Ovary (tissue), 9 donors: ENCODE results near the gene ADSL. TPM values are rescaled to one million over a fixed set of nuclear protein-coding genes. Genes with fewer than 3 reads are reported as not detected.

Source experiments
- DNase-seq, 5 donors: peaks; one replicate each; pipeline ENCODE4 v3.0.0-alpha.2; 2019 to 2020
- H3K27ac ChIP-seq, 2 donors: fragments of 200-600 bp; one replicate each; pipeline versions ENCODE4 v1.5.1 to v1.8.0; 2019 to 2022
- H3K27me3 ChIP-seq: fragments of 200-600 bp; one replicate; pipeline ENCODE4 v1.8.0; 2022
- H3K36me3 ChIP-seq: fragments of 200-600 bp; sonication (generic); one replicate; pipeline ENCODE4 v1.5.1; 2019
- H3K4me1 ChIP-seq: one replicate; pipeline ENCODE4 v1.8.1; 2013; ENCODE audit warnings: mild to moderate bottlenecking, moderate library complexity; ENCODE audit not compliant: insufficient read depth
- H3K4me3 ChIP-seq: fragments of 200-600 bp; sonication (generic); one replicate; pipeline ENCODE4 v1.5.1; 2017
- H3K9me3 ChIP-seq, 2 donors: fragments of 200-600 bp in 1 of 2; sonication (generic) in 1 of 2; one replicate each; pipeline versions ENCODE4 v1.5.1 to v1.8.1; 2013 to 2019; ENCODE audit warnings: mild to moderate bottlenecking in 1 of 2, moderate library complexity in 1 of 2
- EP300 ChIP-seq: sonication (generic); formaldehyde crosslinking; IDR thresholded peaks from one replicate; pipeline ENCODE4 v1.6.1; 2017; ENCODE audit warnings: antibody characterized with exemption
- POLR2A ChIP-seq: fragments of 450-650 bp; IDR thresholded peaks from one replicate; pipeline ENCODE4 v1.6.1; 2017; ENCODE audit warnings: antibody characterized with exemption, mild to moderate bottlenecking, moderate library complexity
- WGBS, 3 donors: extraction: QIAGEN DNeasy Blood & Tissue Kit in 1 of 3; methylation state at CpG; one replicate each; pipeline versions ENCODE4 v1.1.5 to v1.1.7; 2013 to 2017; 5-methylcytosine and 5-hydroxymethylcytosine counted together
- intact Hi-C, 4 donors: fragments of 100-400 bp; cut with DNase I; formaldehyde crosslinking; loops; one replicate each; pipeline versions ENCODE4 v1.11.0 to v1.15.1; 2022 to 2023
- polyA plus RNA-seq, 2 donors: library from polyadenylated mRNA; stranded (reverse); fragments of 200-250 nt in 1 of 2; fragments of 350-450 nt in 1 of 2; fragmentation: Illumina TruSeq in 1 of 2; extraction: RNeasy Lipid Tissue Mini Kit (QIAGEN cat#74804) in 1 of 2; gene quantifications; one replicate each; pipeline ENCODE4 v1.2.3, GENCODE V29; 2013 to 2014
- total RNA-seq, 7 donors: library from RNA; depleted of rRNA in 2 of 7; stranded (reverse); fragments of >200 nt in 2 of 7; fragmentation: NEBNext Ultra II Directional in 3 of 7; extraction: Animal tissue kit (Norgen Biotek cat#: 25700) in 3 of 7; gene quantifications; one replicate each; pipeline versions ENCODE4 v1.1.0 to v1.2.4, GENCODE V29; 2016 to 2023
- TF ChIP-seq, protein P1 (sequence below), 3 donors: fragments of 450-650 bp in 2 of 3; fragments of 200-600 bp in 1 of 3; IDR thresholded peaks; one replicate each; pipeline versions ENCODE4 v1.5.1 to v1.8.0; 2016 to 2022; ENCODE audit warnings: antibody characterized with exemption in 3 of 3, mild to moderate bottlenecking in 1 of 3
- donor health status: DM: no; HTN: no; CAD: no; lungs with moderate emphysema.
- donor health status: DM: no; HTN: no; CAD: no.
- donor health status: Bipolar disorder and iron deficiency.
- donor health status: DM: yes; HTN: yes; CAD: no.
- donor health status: DM: no; HTN: no; CAD: no.
- donor health status: DM: yes; HTN: yes; CAD: no.

ADSL gene
- total and polyA plus RNA-seq, 9 donors: 45.1 to 63.5 (median 49.7) TPM

DNA sequence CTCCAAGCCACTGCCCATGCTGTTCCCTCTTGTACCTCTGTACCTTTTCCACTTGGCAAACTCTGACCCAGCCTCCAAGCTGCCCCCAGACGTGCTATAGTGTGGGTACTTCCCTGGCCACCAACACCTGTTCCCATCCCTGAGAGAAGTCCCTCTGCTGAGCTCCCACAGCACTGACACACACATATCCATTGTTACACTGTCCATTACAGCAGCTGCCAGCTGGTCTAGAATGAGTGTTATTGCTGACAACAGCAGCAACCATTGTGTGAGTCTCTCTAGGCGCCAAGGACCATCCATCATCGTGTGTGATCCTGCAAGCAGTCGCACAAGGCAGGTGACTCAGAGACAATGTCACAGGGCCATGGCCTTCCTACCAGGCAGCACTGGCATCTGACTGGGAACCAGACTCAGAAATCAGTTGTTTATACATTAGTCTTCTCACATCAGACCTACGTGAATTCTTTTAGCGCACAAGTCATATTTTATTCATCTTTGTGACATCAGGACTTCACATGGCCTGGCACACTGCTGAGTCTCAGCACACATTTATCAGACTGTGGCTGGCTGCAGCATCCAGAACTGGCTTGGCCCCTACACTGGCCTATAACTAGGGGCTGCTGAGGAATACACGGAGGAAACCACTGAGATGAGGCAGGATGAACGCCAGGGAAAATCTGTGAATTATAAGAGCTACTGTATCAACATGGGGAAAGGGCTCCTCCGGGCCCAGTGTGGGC is 80.5 kb downstream of the ADSL start:
- Histone ChIP-seq H3K4me1 (no peaks in the 10 kb centered on the region), H3K27ac (no peak overlapping the region), H3K9me3 (no peaks in the 10 kb centered on the region), H3K36me3 (no peaks in the 10 kb centered on the region), H3K27me3 (no peaks in the 10 kb centered on the region), H3K4me3 (no peak overlapping the region)
- intact Hi-C loops: no loop called here
- peak; percentile 1 for TF ChIP-seq POLR2A
- TF ChIP-seq, protein P1, sequence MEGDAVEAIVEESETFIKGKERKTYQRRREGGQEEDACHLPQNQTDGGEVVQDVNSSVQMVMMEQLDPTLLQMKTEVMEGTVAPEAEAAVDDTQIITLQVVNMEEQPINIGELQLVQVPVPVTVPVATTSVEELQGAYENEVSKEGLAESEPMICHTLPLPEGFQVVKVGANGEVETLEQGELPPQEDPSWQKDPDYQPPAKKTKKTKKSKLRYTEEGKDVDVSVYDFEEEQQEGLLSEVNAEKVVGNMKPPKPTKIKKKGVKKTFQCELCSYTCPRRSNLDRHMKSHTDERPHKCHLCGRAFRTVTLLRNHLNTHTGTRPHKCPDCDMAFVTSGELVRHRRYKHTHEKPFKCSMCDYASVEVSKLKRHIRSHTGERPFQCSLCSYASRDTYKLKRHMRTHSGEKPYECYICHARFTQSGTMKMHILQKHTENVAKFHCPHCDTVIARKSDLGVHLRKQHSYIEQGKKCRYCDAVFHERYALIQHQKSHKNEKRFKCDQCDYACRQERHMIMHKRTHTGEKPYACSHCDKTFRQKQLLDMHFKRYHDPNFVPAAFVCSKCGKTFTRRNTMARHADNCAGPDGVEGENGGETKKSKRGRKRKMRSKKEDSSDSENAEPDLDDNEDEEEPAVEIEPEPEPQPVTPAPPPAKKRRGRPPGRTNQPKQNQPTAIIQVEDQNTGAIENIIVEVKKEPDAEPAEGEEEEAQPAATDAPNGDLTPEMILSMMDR (IDR thresholded peaks at IDR 0.05): no peak
- no peak for DNase-seq
- WGBS, 3 donors: 85 to 91% (median 87%) methylated on average over 9 of the region's 9 CpGs

DNA sequence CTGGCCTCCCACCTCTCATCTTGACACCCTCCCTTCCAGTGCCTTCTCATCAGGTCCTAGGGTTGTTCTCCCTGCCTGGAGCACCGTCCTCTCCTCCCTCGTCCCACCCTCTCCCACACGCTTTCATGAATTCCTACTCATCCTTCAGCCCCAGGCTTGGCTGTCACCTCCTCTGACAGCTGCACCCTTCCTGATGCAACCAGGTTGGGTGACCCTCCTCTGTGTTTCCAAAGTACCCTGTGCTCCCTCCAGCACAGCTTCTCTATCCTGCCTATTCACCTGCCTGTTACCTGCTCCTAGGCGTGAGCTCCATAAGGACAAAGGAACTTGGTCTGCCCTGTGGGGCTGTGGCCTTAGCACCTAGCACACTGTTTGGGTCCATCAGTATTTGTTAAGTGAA is 82.5 kb downstream of the ADSL start:
- no peak for DNase-seq
- Histone ChIP-seq H3K27ac (no peak overlapping the region), H3K9me3 (no peaks in the 10 kb centered on the region), H3K4me1 (no peaks in the 10 kb centered on the region), H3K36me3 (no peaks in the 10 kb centered on the region), H3K4me3 (no peak overlapping the region), H3K27me3 (no peaks in the 10 kb centered on the region)
- TF ChIP-seq, protein P1 (IDR thresholded peaks at IDR 0.05): no peak
- TF ChIP-seq POLR2A (no peak), EP300 (no peak)
- intact Hi-C loops: no loop called here
- WGBS, 3 donors: 88 to 94% (median 92%) methylated on average over 4 of the region's 4 CpGs

DNA sequence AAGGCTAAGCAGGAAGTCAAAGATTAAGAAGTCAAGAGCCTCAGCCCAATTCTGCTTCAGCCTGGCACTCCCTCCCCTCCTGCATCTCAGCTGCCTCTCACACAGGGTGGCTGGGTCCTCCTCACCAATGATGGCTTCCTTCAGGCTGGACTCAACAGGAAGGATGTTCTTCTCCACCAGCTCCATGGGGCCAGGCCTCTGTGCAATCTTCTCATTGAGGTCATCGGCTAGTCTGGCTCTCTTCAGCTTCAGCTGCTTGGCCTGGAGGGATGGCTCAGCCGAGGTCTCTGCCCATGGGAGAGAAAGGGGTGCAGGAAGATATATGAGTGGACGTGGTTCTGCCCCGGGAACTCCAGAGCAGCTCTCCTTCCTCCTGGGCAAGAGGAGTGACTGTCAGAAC is 83.2 kb downstream of the ADSL start:
- H3K4me3 ChIP-seq: no peak overlapping the region
- no peak overlapping the region for H3K27ac ChIP-seq
- intact Hi-C loops: no loop called here
- H3K4me1 ChIP-seq: no peaks in the 10 kb centered on the region
- no peaks in the 10 kb centered on the region for H3K27me3 ChIP-seq
- TF ChIP-seq, protein P1 (IDR thresholded peaks at IDR 0.05): no peak
- no peak for TF ChIP-seq POLR2A
- TF ChIP-seq EP300: no peak
- no peak for DNase-seq
- no peaks in the 10 kb centered on the region for H3K9me3 ChIP-seq
- WGBS, 3 donors: 91 to 94% (median 93%) methylated on average over 4 of the region's 4 CpGs
- H3K36me3 ChIP-seq: no peaks in the 10 kb centered on the region

DNA sequence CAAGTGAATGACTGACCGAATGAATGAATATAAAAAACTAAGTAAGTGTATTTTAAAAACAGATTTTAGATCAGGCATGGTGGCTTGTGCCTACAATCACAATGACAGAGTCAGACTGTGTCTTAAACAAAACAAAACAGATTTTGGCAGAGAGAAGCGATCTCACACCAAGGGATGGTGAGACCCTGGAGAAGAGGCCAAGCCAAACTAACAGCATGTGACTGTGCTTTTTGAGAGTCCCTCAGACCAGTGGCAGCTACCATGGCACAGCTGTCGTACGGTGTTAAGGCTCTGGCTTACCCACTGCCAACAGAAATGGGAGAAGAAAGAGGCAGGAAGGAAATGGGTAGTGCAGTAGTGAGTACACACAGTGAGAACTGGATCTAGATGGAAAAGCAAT is 84.7 kb downstream of the ADSL start:
- H3K27me3 ChIP-seq: no peaks in the 10 kb centered on the region
- H3K4me3 ChIP-seq: no peak overlapping the region
- H3K9me3 ChIP-seq: no peaks in the 10 kb centered on the region
- no peak overlapping the region for H3K27ac ChIP-seq
- TF ChIP-seq POLR2A: no peak
- TF ChIP-seq EP300: no peak
- TF ChIP-seq, protein P1 (IDR thresholded peaks at IDR 0.05): no peak
- no peaks in the 10 kb centered on the region for H3K36me3 ChIP-seq
- no peaks in the 10 kb centered on the region for H3K4me1 ChIP-seq
- 89 to 91% (median 90%) methylated on average over 4 of the region's 4 CpGs for WGBS, 3 donors
- intact Hi-C loops: loop anchor here in 1 of 4 donors (10.0 kb wide), 2 partner anchors 54 to 474 kb away; no protein-coding TSS in a partner anchor
- DNase-seq: no peak
